ENCODE results near the gene AMBRA1. TPM values are rescaled to one million over a fixed set of nuclear protein-coding genes. Genes with fewer than 3 reads are reported as not detected.
"Not testable (repeated sequence)": the region's sequence is repeated elsewhere in the genome, so short reads cannot be mapped to it uniquely, and the experiment has no call there.

Gene AMBRA1
- total RNA-seq, 1 experiment from 2014 or later: 10.7 TPM

- no peak for DNase-seq (ENCODE audit: low read depth)
Measured at GRCh38 chr11:46616551-46617133, 22.8 kb upstream of the AMBRA1 start.

GRCh38 chr11:46615756-46616155 lies 21.9 kb upstream of the AMBRA1 start:
- no peak for DNase-seq (ENCODE audit: low read depth)

GRCh38 chr11:46612326-46612725 lies 18.5 kb upstream of the AMBRA1 start:
- DNase-seq (ENCODE audit: low read depth): no peak

DNA sequence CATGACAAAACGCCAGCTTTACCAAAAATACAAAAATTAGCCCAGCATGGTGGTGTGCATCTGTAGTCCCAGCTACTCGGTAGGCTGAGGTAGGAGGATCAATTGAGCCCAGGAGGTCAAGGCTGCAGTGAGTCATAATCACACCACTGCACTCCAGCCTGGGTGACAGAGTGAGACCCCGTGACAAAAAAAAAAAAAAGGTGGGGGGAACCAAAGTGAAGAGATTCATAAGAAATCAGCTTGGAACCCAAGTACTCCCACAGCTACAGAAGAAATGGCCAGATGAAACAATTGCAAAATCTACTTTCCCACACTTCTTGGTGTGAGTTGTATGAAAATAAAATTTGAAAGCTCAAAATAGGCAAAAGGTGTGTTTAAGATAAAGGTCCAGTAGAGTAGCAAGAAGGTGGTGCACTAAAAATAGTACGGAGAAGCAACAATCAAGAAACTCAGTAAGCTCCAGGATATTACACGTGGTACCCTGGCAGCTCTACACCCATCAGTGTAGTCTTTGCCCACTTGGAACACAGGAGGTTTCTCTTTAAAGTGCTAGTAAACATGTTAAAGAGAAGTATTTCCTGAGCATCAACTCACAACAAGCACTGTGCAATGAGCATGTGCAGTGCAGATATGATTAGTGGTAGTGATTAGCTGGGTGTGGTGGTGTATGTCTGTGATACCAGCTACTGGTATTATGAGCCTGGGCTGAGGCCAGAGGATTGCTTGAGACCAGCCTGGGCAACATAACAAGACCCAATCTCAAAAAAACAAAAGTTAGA lies 17.9 kb upstream of the AMBRA1 start:
- DNase-seq (ENCODE audit: low read depth): no peak

- no peak for DNase-seq (ENCODE audit: low read depth)
Measured at GRCh38 chr11:46609386-46609785, 15.6 kb upstream of the AMBRA1 start.

- no peak for DNase-seq (ENCODE audit: low read depth)
Measured at GRCh38 chr11:46607516-46607915, 13.7 kb upstream of the AMBRA1 start.

DNA sequence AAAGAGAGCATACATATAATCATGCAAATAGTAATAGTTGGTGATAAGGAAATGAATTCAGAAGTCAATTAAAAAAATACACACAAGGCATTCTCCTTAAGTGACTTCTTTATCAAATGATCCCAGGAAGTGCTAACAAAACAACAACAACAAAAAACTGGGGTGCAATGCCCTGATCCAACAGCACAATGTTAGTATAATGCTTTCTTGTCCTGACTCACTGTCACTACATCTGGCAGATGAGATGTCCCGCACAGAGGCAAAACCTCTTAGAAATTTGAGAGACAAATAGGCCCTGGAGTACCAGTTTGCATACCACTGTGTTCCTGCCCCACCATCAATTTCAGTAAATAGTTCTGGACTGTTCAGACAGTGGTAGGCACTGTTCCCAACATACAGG lies 11.0 kb upstream of the AMBRA1 start:
- no peak for DNase-seq (ENCODE audit: low read depth)

DNA sequence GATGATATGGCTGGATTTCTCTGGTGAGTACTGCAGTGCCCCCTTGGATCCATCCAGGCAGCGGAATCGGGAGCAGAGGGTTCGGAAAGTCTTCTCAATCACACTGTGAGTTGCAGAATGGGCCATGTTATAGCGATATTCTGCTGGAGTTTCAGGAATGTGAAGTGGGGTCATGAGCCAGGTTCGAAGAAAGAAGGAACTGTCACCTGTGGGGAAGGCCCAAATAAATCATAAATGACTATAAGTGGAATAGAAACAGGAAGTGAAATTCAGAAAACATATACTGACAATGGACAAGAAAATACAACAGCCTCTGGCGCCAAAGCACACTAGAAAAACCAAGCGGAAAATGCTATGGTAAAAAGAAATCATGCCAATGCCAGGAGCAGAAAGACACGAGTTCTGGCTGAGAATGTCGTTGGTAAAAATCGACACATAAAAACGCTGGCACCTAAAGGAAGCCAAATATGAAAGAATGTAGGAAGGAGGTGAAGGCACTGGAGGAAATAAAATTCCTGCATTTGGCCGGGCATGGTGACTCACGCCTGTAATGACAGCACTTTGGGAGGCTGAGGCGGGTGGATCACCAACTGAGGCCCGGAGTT lies 10.0 kb upstream of the AMBRA1 start:
- DNase-seq (ENCODE audit: low read depth): no peak

GRCh38 chr11:46601129-46601528 lies 7.3 kb upstream of the AMBRA1 start:
- DNase-seq (ENCODE audit: low read depth): no peak

- no peak for DNase-seq (ENCODE audit: low read depth)
Measured at GRCh38 chr11:46600194-46600960, 6.6 kb upstream of the AMBRA1 start.

DNA sequence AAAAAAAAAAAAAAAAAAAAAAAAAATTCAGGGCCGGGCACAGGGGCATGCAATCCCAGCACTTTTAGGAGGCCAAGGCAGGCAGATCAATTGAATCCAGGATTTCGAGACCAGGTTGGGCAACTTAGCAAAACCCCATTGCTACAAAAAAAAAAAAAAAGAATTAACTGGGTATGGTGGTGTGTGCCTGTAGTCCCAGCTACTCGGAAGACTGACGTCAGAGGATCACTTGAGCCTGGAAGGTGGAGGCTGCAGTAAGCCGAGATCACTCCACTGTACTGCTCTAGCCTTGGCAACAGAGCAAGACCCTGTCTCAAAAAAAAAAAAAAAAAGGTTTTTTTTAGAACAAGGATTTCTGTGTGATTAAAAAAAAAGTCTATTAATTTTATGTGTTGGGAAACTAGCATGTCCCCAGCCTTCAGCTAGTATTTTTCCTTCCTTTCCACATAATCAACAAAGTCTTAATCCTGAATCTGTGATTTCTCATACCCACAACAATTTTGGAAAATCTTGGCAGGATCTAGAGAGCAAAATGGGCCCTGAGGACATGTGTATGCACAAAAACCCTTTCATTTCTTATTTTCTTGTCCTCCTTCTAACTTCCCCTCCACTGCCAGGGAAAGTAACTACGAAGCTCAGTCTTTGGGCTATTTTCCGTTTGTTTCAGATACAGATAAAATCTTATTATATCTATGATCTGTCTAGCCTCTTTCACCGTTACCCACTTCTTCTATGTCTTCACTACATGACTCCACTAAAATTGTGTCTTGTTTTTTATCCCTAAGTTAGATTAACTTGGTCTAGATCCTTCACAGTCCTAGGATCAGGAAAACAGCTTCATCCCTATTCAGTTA lies 5.7 kb upstream of the AMBRA1 start:
- peak; percentile 50 for DNase-seq (ENCODE audit: low read depth)

DNA sequence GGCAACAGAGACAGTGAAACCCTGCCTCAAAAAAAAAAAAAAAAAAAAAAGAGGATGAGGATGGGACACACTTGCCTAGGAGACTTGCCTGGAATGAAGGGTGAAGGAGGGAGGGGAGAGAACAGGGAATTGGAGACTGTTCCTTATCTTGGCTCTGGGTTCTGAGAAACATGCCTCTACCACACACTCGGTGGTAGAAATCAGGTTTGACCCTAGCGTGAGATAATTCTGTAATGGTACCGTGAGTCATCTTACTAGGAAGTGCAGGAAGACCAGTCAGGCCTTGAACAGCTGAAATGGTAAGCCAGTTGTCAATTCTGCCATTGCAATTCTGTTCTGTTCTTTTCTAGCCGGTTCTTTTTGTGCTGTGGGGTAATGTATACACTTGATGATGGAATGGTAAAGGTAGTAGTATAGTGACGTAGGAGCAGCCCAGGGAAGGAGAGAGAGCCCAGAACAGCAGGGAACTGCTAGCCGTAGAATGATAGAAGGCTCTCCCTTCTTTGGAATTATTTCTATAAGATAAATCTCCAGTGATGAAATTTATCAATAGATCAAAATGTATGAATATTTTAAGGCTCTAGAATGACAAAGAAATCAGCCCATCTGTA lies 3.9 kb upstream of the AMBRA1 start:
- peak; percentile 70 for DNase-seq (ENCODE audit: low read depth)

GRCh38 chr11:46597155-46597554 lies 3.3 kb upstream of the AMBRA1 start:
- DNase-seq (ENCODE audit: low read depth): no peak

GRCh38 chr11:46594785-46595184 lies 962 bp upstream of the AMBRA1 start:
- DNase-seq (ENCODE audit: low read depth): no peak

DNA sequence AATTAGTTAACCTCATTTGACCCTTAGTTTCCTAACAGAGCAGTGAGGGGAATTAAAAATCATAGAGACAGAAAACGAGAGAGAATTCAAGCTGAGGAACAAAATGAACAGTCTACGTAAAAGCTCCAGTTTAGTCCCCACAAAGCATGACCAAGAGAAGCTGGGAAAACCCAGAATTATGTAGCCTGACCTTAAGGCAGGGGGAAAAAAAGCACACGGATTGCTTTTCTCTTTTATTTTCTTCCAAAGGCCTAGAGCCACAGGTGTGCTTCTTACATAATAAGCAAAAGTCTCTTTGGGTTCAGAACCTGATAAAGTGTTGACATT lies 514 bp upstream of the AMBRA1 start:
- no peak for DNase-seq (ENCODE audit: low read depth)

DNA sequence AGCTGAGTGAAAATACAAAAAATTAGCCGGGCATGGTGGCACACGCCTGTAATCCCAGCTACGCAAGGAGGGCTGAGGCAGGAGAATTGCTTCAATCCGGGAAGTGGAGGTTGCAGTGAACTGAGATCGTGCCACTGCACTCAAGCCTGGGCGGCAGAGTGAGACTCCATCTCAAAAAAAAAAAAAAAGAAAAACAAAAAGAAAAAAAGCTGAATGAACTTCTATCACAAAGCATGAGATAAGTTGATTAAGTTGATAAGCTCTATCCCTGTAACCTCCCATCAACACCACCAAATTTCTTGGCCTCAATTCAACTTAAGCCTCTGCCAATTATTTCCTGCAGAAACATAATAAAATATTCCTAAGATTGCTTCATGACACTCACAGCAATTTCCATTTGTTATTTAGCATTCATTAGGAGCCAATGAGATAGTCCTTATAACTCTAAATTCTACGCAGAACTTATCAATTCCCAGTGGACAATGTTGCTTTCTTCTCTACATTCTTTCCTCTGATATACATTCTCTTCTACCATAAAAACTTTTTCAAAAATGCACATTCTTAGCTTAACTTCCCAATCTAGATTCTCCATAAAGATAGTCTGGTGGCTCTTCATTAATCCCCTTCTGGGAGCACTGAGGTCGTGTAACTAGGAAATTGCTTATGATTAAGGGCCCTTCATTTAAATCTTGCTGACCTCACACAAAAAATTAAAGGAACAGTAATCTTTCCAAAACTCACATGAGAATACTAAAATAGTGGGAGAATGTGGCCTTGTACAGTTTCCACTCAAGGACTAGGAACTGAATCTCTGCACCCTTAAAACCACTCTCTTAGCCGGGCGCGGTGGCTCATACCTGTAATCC lies 2.9 kb downstream of the AMBRA1 start:
- DNase-seq (ENCODE audit: low read depth): no peak

DNA sequence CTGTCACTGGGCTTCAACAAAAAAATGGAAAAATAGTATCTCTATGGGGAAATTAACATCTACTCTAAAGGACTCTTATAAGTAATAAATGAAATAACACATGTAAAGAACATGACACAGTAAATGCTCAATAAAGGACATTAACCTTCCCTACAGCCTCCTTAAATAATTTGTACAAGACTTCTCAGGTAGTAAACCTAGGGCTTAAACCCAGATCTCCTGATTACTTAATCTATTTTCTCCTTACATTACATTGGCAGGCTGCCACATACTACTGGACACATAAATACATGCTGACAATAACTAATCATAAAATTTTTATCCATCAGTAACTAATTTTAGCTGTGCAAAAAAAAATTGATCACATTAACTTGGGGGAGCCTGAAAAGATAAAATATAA lies 4.9 kb downstream of the AMBRA1 start:
- DNase-seq (ENCODE audit: low read depth): no peak

- no peak for DNase-seq (ENCODE audit: low read depth)
Measured at GRCh38 chr11:46588131-46588530, 5.7 kb downstream of the AMBRA1 start.

DNA sequence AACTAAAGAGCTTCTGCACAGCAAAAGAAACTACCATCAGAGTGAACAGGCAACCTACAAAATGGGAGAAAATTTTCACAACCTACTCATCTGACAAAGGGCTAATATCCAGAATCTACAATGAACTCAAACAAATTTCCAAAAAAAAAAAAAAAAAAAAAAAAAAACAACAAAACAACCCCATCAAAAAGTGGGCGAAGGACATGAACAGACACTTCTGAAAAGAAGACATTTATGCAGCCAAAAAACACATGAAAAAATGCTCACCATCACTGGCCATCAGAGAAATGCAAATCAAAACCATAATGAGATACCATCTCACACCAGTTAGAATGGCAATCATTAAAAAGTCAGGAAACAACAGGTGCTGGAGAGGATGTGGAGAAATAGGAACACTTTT lies 10.3 kb downstream of the AMBRA1 start:
- not testable (repeated sequence) for DNase-seq (ENCODE audit: low read depth)

DNA sequence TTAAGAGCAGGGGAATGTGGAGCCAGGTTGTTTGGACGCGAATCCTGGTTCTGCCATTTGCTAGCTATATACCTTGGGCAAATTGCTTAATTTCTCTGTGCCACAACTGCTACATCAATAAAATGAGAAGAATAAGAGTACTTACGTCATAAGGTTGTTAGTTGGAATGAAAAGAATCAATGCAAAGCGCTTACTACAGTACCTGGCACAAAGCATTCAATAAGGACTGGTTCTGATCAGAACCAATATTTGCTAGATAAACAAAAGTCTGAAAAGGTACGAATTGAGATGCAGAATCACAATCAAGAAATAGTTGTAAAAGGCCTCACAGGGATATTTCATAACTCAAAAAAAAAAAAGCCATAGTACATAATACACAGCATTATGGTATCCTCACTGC lies 11.2 kb downstream of the AMBRA1 start:
- DNase-seq (ENCODE audit: low read depth): no peak

Data from RPMI7951 (cell line).